GM21360 (cell line): Measurements from ENCODE around the gene FCHO2.
A peak's percentile ranks its signal among the peaks of the same experiment; 100 is the strongest.
"Not testable (repeated sequence)": the region's sequence is repeated elsewhere in the genome, so short reads cannot be mapped to it uniquely, and the experiment has no call there.

Experiments
- ATAC-seq: cut with Tn5 transposase; IDR thresholded peaks from one replicate; pipeline ENCODE4 v1.9.1; 2021; ENCODE audit warnings: mild to moderate bottlenecking, moderate library complexity; ENCODE audit not compliant: unreplicated experiment

FCHO2 gene

DNA sequence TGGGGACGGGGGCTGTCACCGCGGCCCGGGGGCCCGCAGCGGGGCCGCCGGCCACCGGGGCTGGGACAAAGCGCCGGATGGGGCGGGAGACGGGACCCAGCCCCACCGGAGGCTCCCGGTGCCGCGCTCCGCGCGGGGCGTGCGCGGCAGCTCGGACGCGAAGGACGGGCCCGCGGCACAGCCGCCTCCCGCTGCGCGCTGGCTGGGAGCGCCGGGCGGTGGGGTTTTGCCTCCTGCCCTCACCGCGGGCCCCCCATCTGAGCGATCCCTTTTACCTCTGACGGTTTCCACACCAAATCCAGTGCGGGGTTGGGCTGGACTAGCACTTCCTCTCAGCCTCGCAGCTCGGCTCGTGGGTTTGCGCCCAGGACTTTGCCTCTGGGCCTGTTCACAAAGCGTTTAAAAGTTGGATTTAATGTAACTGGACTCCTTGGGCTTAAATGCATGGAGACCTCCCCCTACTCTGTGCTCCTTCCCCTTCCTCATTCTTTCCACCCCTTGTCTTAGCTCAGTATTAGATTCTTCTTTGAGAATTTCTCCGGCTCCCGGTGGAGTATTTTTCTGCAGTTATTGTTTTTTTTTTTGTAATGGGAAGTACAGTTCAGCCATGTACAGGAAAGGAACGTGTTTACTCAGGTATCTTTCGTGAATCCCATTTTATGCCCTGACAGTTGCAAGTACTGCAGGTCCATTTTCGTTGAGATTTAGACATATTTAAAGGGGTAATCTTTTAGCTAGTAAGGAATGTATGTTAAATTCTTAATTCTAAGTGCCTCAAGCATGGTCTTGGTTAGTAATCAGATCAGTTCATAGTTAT is 691 bp downstream of the FCHO2 start:
- peak; percentile 45 for ATAC-seq

DNA sequence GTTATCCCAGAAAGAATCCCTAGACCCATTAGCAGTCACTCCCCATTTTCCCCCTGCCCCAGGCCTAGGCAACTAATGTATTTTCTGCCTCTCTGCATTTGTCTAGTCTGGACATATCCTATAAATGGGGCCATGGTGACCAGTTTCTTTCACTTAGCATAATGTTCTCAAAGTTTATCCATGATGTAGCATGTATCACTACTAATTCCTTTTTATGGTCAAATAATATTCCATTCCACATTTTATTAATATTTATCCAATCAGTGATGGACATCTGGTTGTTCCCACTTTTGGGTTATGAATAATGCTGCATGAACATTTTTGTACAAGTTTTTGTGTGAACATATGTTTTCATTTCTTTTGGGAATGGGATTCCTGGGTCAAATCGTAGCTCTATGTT is 1.5 kb downstream of the FCHO2 start:
- ATAC-seq = no peak

DNA sequence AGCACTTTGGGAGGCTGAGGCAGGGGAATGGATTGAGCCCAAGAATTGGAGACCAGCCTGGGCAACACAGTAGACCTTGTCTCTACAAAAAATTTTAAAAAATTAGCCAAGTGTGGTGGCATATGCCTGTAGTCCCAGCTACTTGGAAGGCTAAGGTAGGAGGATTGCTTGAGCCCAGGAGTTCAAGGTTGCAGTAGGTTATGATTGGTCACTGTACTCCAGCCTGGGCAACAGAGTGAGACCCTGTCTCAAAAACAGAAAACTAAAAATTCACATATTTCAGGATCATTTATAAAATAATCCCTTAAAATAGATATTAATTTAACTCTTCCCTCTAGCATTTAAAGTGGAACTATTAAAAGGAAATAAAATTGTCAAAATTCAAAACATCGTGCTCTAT is 3.4 kb downstream of the FCHO2 start:
- ATAC-seq = no peak

DNA sequence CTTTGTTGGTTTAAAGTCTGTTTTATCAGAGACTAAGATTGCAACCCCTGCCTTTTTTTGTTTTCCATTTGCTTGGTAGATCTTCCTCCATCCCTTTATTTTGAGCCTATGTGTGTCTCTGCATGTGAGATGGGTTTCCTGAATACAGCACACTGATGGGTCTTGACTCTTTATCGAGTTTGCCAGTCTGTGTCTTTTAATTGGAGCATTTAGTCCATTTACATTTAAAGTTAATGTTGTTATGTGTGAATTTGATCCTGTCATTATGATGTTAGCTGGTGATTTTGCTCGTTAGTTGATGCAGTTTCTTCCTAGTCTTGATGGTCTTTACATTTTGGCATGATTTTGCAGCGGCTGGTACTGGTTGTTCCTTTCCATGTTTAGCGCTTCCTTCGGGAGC is 18.6 kb downstream of the FCHO2 start:
- not testable (repeated sequence) for ATAC-seq

DNA sequence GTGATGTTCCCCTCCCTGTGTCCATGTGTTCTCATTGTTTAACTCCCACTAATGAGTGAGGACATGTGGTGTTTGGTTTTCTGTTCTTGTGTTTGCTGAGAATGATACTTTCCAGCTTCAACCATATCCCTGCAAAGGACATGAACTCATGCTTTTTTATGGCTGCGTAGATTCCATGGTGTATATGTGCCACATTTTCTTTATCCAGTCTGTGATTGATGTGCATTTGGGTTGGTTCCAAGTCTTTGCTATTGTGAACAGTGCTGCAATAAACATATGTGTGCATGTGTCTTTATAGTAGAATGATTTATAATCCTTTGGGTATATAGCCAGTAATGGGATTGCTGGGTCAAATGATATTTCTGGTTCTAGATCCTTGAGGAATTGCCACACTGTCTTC is 21.0 kb downstream of the FCHO2 start:
- not testable (repeated sequence) for ATAC-seq

DNA sequence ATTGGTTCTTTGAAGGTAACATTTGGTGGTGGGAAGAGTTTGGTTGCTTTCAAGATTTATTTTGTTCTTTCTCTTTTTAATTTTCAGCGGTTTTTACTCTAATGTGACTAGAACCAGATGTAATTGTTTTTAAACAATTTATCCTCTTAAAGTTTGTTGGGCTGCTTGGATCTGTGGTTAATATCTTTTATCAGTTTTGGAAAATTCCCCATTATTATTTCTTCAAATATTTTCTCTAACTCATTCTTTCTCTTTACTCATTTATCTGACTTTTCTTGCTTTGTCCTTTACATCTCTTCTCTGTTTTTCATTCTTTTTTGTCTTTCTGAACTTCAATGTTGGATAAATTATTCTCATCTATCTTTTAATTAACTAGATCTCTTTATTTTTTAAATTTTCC is 29.9 kb downstream of the FCHO2 start:
- no peak for ATAC-seq

DNA sequence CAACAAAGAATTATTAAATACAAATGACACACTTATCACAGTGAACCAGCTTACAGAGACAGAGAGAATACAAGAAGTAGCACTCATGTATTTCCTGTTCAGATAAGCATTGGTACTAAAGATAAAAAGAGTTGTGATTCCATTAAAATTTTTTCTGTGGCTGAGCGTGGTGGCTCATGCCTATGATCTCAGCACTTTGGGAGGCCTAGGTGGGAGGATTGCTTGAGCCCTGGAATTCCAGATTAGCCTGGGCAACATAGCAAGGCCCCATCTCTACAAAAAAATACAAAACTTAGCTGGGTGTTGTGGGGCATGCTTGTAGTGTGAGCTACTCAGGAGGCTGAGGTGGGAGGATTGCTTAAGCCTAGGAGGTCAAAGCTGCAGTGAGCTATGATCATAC is 32.9 kb downstream of the FCHO2 start:
- ATAC-seq = no peak

DNA sequence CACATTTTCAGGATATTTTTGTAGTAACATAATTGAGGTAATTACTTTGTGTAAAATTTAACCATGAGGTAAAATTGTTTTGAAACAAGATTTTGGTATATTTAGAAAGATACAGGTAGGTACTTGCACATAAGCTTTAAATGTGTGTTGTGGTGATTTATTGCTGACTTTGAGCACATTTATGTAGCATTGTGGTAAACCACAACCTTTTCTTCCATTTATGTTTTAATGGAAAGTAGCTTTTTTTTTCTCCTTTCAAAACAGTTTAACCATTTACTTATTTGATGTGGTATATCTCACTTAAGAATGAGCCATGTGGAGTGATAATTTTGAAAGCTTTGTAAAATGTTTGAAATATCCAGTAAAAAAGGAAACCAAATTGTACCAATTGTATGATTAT is 35.6 kb downstream of the FCHO2 start:
- ATAC-seq = no peak

DNA sequence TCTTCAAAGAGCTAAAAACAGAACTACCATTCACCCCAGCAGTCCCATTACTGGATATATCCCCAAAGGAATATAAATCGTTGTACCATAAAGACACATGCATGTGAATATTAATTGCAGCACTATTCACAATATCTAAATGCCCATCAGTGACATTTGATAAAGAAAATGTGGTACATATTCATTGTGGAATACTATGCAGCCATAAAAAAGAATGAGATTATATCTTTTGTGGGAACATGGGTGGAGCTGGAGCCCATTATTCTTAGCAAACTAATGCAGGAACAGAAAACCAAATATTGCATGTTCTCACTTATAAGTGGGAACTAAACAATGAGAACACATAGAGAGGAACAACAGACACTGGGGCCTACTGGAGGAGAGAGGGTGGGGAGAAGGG is 38.7 kb downstream of the FCHO2 start:
- no peak for ATAC-seq

DNA sequence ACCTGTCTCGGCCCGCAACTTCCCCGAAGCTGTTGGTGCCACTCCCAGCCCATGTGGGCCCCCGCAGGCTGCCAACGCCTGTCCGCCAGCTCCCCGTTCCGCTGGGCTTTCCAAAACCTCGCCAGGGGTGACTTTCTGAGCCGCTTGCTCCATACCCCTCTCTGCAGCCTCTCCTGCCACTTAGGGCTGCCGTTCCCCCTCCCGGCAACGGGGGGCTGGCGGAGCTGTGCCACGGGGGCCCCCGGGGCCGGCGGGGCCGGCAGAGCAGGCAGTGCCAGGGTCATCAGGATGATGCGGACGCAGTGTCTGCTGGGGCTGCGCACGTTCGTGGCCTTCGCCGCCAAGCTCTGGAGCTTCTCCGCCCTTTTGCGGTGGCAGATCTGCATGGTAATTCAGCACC is 40.8 kb downstream of the FCHO2 start:
- ATAC-seq = no peak

DNA sequence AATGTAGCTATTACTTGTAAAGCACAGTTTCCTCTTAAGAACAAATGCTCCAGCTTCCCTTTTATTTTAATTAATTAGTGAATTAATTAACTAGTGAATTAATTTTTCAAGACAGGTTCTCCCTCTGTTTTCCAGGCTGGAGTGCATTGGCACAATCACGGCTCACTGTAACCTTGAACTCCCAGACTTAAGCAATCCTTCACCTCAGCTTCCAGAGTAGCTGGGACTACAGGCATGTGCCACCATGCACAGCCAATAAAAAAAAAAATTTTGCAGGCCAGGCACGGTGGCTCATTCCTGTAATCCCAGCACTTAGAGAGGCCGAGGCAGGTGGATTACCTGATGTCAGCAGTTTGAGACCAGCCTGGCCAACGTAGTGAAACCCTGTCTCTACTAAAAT is 44.1 kb downstream of the FCHO2 start:
- no peak for ATAC-seq

DNA sequence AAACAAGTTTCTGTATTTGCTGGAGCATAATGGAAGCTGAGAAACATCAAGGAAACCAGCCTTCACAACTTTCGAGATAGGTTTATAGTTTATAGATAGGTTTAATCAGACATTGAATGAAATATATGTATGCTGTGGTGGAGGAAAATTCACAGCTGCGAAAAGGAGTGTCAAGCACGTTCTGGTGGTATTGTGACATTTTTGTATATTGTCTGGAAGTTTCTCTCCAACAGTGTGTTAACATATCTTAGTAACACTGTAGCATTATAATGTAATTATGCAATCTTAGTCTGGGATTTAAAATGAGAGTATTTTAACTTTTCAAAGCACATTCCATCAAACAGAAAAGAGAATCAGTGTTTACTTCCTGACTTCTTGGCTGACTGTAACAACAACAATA is 50.0 kb downstream of the FCHO2 start:
- no peak for ATAC-seq

DNA sequence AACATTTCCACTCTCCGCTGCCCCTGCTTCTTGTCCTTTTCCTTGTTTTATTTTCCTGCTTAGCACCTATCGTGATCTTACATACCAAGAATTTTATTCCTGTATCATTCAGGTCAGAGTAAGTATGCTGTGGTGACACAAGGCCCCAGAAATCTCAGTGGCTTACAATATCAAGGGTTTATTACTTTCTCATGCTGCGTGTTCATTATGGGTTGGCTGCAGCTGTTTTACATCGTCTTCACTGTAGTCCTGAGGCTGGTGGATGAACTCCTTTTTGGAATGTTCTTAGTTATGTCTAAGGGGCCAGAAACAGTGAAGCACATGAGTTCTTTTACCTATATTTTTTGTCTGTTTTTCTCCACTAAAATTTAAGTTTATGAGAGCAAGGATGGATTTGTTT is 51.2 kb downstream of the FCHO2 start:
- no peak for ATAC-seq

DNA sequence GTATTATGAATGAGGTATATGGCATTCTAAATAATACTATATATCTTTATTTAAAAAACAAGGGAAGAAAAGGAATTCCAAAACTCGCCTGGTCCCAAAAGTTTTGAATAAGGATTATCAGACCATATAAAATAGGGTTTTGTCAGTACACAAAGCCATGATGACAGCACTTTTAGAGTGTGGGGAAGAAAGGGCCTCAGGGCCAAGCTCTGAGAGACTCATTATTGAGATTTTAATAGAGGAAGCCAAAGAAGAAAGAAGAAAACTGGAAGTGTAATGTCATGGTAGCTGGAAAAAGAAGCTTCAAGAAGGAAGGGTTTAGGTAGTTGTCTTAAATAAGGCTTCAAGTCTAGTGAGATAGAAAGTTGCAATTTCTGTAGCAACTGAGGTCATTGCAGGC is 53.0 kb downstream of the FCHO2 start:
- ATAC-seq = no peak

DNA sequence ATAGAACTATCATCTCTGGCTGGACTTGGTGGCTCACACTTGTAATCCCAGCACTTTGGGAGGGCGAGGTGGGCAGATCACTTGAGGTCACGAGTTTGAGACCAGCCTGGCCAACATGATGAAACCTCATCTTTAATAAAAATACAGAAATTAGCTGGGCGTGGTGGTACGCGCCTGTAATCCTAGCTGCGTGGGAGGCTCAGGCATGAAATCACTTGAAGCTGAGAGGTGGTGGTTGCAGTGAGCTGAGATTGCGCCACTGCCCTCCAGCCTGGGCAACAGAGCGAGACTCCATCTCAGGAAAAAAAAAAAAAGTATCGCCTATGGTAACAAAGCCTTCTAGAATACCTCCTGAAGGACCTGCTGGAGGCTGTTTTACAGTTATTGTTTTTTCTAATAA is 55.8 kb downstream of the FCHO2 start:
- ATAC-seq = not testable (repeated sequence)

DNA sequence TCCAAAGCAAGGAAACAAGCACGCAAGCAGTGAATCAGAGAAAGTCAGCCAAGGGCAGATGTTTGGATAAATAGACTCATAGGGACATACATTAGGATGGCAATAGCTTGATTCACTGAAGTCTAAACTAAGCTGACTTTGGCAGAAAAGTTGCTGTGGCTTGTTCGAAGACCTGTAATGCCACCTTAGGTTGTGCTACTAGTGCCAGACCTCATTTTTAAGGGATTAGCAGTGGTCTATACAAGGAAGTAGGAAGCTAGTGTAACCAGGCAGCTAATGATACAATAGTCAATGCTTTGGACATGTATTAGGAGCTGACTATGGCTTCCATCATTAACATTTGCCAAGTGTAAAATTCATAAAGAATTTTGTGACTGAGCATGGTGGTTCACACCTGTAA is 63.1 kb downstream of the FCHO2 start:
- no peak for ATAC-seq

DNA sequence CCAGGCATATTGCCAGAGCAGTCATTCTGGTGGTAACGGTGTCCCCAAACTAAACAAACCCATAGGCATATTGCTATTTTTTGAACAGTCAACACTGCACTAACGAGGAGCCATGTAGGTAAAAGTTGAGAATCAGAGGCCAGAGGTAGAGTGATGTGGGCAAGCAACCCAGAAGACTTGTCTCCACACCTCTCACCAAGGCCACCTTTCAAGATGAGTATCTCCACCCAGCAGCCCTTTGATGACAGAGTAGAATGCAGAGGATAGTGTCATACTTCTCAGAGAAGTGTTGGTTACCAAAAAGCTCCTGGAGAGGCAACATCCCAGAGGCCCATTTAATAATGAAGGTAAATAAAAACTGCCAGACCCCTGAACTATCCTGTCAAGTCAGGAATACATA is 63.9 kb downstream of the FCHO2 start:
- no peak for ATAC-seq

DNA sequence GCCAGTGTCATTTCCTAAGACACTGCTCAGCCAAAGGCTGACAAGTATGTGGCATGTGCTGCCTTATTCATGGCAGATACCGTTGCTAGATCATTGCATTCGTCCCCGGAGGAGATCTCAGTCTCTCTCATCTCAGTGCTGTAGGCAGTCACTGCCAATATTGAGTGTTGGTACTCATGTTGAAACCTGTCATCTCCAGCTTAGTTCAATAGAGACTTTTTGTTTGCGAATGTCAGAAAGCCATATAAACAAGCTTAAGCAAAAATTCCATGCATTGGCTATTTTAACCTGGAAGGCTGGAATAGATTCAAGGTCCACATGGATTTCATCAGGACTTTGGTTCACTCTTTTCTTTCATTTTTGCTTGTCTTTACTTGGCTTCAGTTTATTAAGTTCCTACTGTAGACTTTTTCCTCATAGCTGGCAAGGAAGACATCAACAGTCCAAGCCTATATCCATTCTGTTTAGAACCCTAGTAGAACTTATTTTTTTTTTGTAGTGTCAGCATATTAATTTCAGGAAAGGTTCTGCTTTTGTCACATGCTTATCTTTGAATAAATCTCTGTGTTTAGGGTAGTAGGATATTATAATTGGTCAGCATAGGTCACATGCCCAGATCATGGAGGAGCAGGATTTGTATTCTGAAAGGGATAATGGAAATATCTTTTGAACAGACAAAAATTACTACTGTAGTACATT is 66.8 kb downstream of the FCHO2 start:
- no peak for ATAC-seq

DNA sequence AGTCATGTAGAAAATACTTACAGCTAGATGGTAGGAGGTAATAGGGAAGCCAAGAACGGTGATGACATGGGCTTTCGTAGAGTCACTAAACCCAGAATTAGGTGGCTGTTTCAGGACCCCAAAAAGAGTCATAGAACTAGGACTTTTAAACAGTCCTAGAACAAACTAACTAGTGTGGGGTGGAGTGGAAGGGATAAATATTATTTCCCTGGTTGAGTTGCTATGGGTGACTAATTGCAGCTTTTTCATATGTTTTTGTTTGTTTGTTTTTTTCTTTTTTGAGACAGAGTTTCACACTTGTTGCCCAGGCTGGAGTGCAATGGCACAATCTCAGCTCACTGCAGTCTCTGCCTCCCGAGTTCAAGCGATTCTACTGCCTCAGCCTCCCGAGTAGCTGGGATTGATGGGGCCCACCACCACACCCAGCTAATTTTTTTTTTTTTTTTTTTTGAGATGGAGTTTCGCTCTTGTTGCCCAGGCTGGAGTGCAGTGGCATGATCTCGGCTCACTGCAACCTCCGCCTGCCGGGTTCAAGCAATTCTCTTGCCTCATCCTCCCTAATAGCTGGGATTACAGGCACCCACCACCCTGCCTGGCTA is 69.2 kb downstream of the FCHO2 start:
- not testable (repeated sequence) for ATAC-seq

DNA sequence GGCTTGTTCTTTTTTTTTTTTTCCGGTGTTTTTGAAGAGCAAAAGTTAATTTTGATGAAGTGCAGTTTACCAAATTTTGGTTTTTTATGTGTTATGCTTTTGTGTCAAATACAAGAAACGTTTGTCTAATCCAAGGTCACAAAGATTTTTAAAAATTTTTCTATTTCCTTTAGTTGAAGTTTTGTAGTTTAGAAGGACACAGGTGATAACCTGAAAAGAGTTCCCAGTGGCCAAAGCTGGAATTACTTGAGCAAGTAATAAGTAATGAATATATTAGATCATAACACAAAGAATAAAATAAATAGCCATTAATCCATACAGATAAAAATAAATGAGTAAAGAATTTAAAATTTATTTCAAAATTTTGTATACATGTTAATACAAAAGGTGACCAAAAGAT is 71.5 kb downstream of the FCHO2 start:
- ATAC-seq = no peak

DNA sequence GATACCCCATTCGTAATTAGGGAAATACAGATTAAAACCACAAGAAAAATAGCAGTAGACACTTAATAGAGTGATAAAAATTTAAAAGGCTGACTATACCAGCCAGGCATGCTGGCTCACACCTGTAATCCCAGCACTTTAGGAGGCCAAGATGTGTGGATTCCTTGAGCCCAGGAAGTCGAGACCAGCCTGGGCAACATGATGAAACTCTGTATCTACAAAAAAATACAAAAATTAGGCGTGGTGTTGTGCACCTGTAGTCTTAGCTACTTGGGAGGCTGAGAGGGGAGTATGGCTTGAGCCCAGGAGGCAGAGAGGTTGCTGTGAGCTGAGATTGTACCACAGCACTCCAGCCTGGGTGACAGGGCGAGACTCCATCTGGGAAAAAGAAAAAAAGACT is 72.0 kb downstream of the FCHO2 start:
- no peak for ATAC-seq

DNA sequence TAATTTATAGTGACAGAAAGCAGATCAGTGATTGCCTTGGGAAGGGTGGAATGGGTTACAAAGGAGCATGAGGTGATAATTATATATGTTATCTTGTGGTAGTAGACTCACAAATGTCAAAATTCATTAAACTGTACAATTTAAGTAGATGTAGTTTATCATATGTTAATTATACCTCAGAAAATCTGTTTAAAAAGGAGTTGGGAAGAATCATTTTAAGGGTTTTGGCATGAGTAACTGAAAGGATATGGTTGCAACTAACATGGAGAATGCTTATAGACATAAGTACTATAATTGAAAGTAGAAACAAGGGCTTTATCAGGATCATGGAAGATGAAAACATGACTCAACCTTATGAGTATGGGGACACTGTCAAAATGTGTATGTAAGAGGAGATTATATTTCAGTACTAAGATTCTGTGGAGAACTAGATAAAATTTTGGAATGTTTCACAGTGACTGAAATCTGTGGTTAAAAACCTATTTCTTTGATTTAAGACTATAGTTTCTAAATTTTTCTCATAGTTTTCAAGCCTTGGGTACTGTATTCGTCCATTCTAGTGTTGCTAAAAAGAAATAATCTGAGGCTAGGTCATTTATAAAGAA is 73.3 kb downstream of the FCHO2 start:
- no peak for ATAC-seq
